Activated CD8-positive, alpha-beta T cell treated with anti-CD3 and anti-CD28 coated beads, Interleukin-2, amount 10 ng/mL, durations not matched to agents 7 days and 5 days (primary cell): ENCODE measurements around the gene NCAM1. TPM values are rescaled to one million over a fixed set of nuclear protein-coding genes. Genes with fewer than 3 reads are reported as not detected.

ENCODE experiments used
- ATAC-seq: fragments of 150-1000 bp; cut with Tn5 transposase; one replicate; pipeline ENCODE4 v1.10.0; 2021; ENCODE audit warnings: moderate library complexity
- CTCF ChIA-PET: fragments of 350-600 bp; sonication (Branson Sonifier 250); formaldehyde crosslinking; loops from one replicate; lab custom pipeline; 2021; ENCODE audit warnings: antibody characterized with exemption; lab: Charles Lee
- POLR2A ChIA-PET: fragments of 350-600 bp; sonication (Branson Sonifier 250); formaldehyde crosslinking; loops from one replicate; lab custom pipeline; 2021; ENCODE audit warnings: antibody characterized with exemption; lab: Charles Lee
- DNase-seq: peaks from one replicate; pipeline ENCODE4 v3.0.0-alpha.2; 2020
- H3K27ac Mint-ChIP-seq: one replicate; pipeline ENCODE4 v1.8.0; 2021; ENCODE audit warnings: mild to moderate bottlenecking, mixed read lengths
- H3K27me3 Mint-ChIP-seq: one replicate; pipeline ENCODE4 v1.8.0; 2021; ENCODE audit warnings: low read depth, mixed read lengths
- H3K36me3 Mint-ChIP-seq: one replicate; pipeline ENCODE4 v1.8.0; 2021; ENCODE audit warnings: low read depth, mixed read lengths
- H3K4me1 Mint-ChIP-seq: one replicate; pipeline ENCODE4 v1.8.0; 2021; ENCODE audit warnings: low read depth, mixed read lengths
- H3K4me3 Mint-ChIP-seq: one replicate; pipeline ENCODE4 v1.8.0; 2021; ENCODE audit warnings: mild to moderate bottlenecking, mixed read lengths
- H3K9me3 Mint-ChIP-seq: one replicate; pipeline ENCODE4 v1.8.0; 2022; ENCODE audit warnings: mixed read lengths; ENCODE audit not compliant: insufficient read depth
- total RNA-seq, 2 experiments: library from RNA; stranded (reverse); gene quantifications; one replicate each; pipeline ENCODE4 v1.2.3, GENCODE V29; 2021

NCAM1 gene
- total RNA-seq, 2 experiments from 2014 or later = 1.4 to 1.8 TPM

GRCh38 chr11:113006896-113007445 is 45.8 kb downstream of the NCAM1 start:
- no peaks in the 10 kb centered on the region for H3K9me3 Mint-ChIP-seq
- H3K4me1 Mint-ChIP-seq = no peaks in the 10 kb centered on the region
- H3K36me3 Mint-ChIP-seq = no peaks in the 10 kb centered on the region
- no peak overlapping the region for H3K4me3 Mint-ChIP-seq
- ATAC-seq (no peak), DNase-seq (no peak)
- ChIA-PET POLR2A (no interaction called here), CTCF (no interaction called here)
- H3K27me3 Mint-ChIP-seq = peaks cover 2% of the 10 kb centered on the region
- H3K27ac Mint-ChIP-seq = no peak overlapping the region

GRCh38 chr11:113014262-113015097 is 53.3 kb downstream of the NCAM1 start:
- H3K27ac Mint-ChIP-seq = no peak overlapping the region
- ChIA-PET POLR2A (no interaction called here), CTCF (no interaction called here)
- H3K9me3 Mint-ChIP-seq = no peaks in the 10 kb centered on the region
- ATAC-seq = no peak
- no peaks in the 10 kb centered on the region for H3K36me3 Mint-ChIP-seq
- H3K4me1 Mint-ChIP-seq = no peaks in the 10 kb centered on the region
- no peaks in the 10 kb centered on the region for H3K27me3 Mint-ChIP-seq
- no peak for DNase-seq
- H3K4me3 Mint-ChIP-seq = no peak overlapping the region

GRCh38 chr11:113015098-113015455 is 53.9 kb downstream of the NCAM1 start:
- Mint-ChIP-seq H3K27me3 (no peaks in the 10 kb centered on the region), H3K27ac (no peak overlapping the region), H3K9me3 (no peaks in the 10 kb centered on the region), H3K36me3 (no peaks in the 10 kb centered on the region), H3K4me1 (no peaks in the 10 kb centered on the region), H3K4me3 (no peak overlapping the region)
- DNase-seq (no peak), ATAC-seq (no peak)
- POLR2A ChIA-PET = no interaction called here
- CTCF ChIA-PET = no interaction called here

- DNase-seq (no peak), ATAC-seq (no peak)
- Mint-ChIP-seq H3K9me3 (no peaks in the 10 kb centered on the region), H3K27ac (no peak overlapping the region), H3K4me3 (no peak overlapping the region), H3K27me3 (no peaks in the 10 kb centered on the region), H3K36me3 (no peaks in the 10 kb centered on the region), H3K4me1 (no peaks in the 10 kb centered on the region)
- CTCF ChIA-PET = no interaction called here
- POLR2A ChIA-PET = no interaction called here
These were observed 55.7 kb downstream of the NCAM1 start for GRCh38 chr11:113016905-113017304.

GRCh38 chr11:113018913-113019312 is 57.7 kb downstream of the NCAM1 start:
- Mint-ChIP-seq H3K27me3 (peaks cover under 1% of the 10 kb centered on the region), H3K4me1 (no peaks in the 10 kb centered on the region), H3K27ac (no peak overlapping the region), H3K9me3 (no peaks in the 10 kb centered on the region), H3K36me3 (no peaks in the 10 kb centered on the region), H3K4me3 (no peak overlapping the region)
- no peak for ATAC-seq
- CTCF ChIA-PET = no interaction called here
- POLR2A ChIA-PET = no interaction called here
- DNase-seq = no peak

GRCh38 chr11:113019711-113020110 is 58.5 kb downstream of the NCAM1 start:
- H3K4me3 Mint-ChIP-seq = no peak overlapping the region
- no peaks in the 10 kb centered on the region for H3K9me3 Mint-ChIP-seq
- peaks cover 5% of the 10 kb centered on the region for H3K27me3 Mint-ChIP-seq
- DNase-seq (no peak), ATAC-seq (no peak)
- no peaks in the 10 kb centered on the region for H3K36me3 Mint-ChIP-seq
- ChIA-PET CTCF (no interaction called here), POLR2A (no interaction called here)
- no peaks in the 10 kb centered on the region for H3K4me1 Mint-ChIP-seq
- H3K27ac Mint-ChIP-seq = no peak overlapping the region

- H3K36me3 Mint-ChIP-seq = no peaks in the 10 kb centered on the region
- no peaks in the 10 kb centered on the region for H3K4me1 Mint-ChIP-seq
- CTCF ChIA-PET = no interaction called here
- no peak for ATAC-seq
- no peak overlapping the region for H3K4me3 Mint-ChIP-seq
- H3K27me3 Mint-ChIP-seq = peaks cover 5% of the 10 kb centered on the region
- H3K9me3 Mint-ChIP-seq = no peaks in the 10 kb centered on the region
- H3K27ac Mint-ChIP-seq = no peak overlapping the region
- DNase-seq = no peak
- POLR2A ChIA-PET = no interaction called here
These were observed 59.9 kb downstream of the NCAM1 start for GRCh38 chr11:113021111-113021510.

- POLR2A ChIA-PET = no interaction called here
- Mint-ChIP-seq H3K36me3 (no peaks in the 10 kb centered on the region), H3K27me3 (peaks cover 5% of the 10 kb centered on the region), H3K4me3 (no peak overlapping the region), H3K27ac (no peak overlapping the region), H3K9me3 (no peaks in the 10 kb centered on the region), H3K4me1 (no peaks in the 10 kb centered on the region)
- CTCF ChIA-PET = no interaction called here
- ATAC-seq (no peak), DNase-seq (no peak)
These were observed 61.0 kb downstream of the NCAM1 start for GRCh38 chr11:113022262-113022661.

- CTCF ChIA-PET = no interaction called here
- Mint-ChIP-seq H3K27me3 (peaks cover 5% of the 10 kb centered on the region), H3K27ac (no peak overlapping the region)
These were observed 62.0 kb downstream of the NCAM1 start for GRCh38 chr11:113023228-113023627.

GRCh38 chr11:113023986-113024385 is 62.8 kb downstream of the NCAM1 start:
- no peak overlapping the region for H3K27ac Mint-ChIP-seq
- no peaks in the 10 kb centered on the region for H3K9me3 Mint-ChIP-seq
- no peaks in the 10 kb centered on the region for H3K36me3 Mint-ChIP-seq
- no peak for DNase-seq
- POLR2A ChIA-PET = no interaction called here
- no peak overlapping the region for H3K4me3 Mint-ChIP-seq
- ATAC-seq = no peak
- CTCF ChIA-PET = no interaction called here
- peaks cover 6% of the 10 kb centered on the region for H3K27me3 Mint-ChIP-seq
- H3K4me1 Mint-ChIP-seq = no peaks in the 10 kb centered on the region

More at GRCh38 chr11:113023228-113023627, 62.0 kb downstream of the NCAM1 start:
- DNase-seq = no peak
- H3K4me3 Mint-ChIP-seq = no peak overlapping the region
- no peak for ATAC-seq
- no peaks in the 10 kb centered on the region for H3K4me1 Mint-ChIP-seq
- no peaks in the 10 kb centered on the region for H3K9me3 Mint-ChIP-seq
- POLR2A ChIA-PET = no interaction called here
- H3K36me3 Mint-ChIP-seq = no peaks in the 10 kb centered on the region

GRCh38 chr11:113026778-113027177 is 65.6 kb downstream of the NCAM1 start:
- no peaks in the 10 kb centered on the region for H3K4me1 Mint-ChIP-seq
- H3K27ac Mint-ChIP-seq = no peak overlapping the region
- no peaks in the 10 kb centered on the region for H3K9me3 Mint-ChIP-seq
- H3K4me3 Mint-ChIP-seq = no peak overlapping the region
- ChIA-PET POLR2A (no interaction called here), CTCF (no interaction called here)
- DNase-seq = no peak
- no peak for ATAC-seq
- peaks cover 9% of the 10 kb centered on the region for H3K27me3 Mint-ChIP-seq
- no peaks in the 10 kb centered on the region for H3K36me3 Mint-ChIP-seq

- POLR2A ChIA-PET = no interaction called here
- no peaks in the 10 kb centered on the region for H3K9me3 Mint-ChIP-seq
These were observed 73.4 kb downstream of the NCAM1 start for GRCh38 chr11:113034576-113034975.

More at GRCh38 chr11:113034576-113034975, 73.4 kb downstream of the NCAM1 start:
- DNase-seq (no peak), ATAC-seq (no peak)
- CTCF ChIA-PET = no interaction called here
- Mint-ChIP-seq H3K27me3 (peaks cover 2% of the 10 kb centered on the region), H3K4me1 (no peaks in the 10 kb centered on the region), H3K4me3 (no peak overlapping the region), H3K36me3 (no peaks in the 10 kb centered on the region), H3K27ac (no peak overlapping the region)
